GM12874 (cell line): ENCODE results near the gene SCAPER.

Experiments
- CTCF ChIP-seq: IDR thresholded peaks from 2 replicates; pipeline ENCODE4 v1.5.1; 2011; ENCODE audit warnings: low read depth, mild to moderate bottlenecking, control low read depth, low read length, moderate library complexity; ENCODE audit not compliant: insufficient read depth

Gene SCAPER

GRCh38 chr15:76483752-76484151 is 421.4 kb downstream of the SCAPER start:
- TF ChIP-seq CTCF: no peak

GRCh38 chr15:76483018-76483417 is 422.1 kb downstream of the SCAPER start:
- TF ChIP-seq CTCF: no peak

GRCh38 chr15:76480267-76480666 is 424.9 kb downstream of the SCAPER start:
- no peak for TF ChIP-seq CTCF

DNA sequence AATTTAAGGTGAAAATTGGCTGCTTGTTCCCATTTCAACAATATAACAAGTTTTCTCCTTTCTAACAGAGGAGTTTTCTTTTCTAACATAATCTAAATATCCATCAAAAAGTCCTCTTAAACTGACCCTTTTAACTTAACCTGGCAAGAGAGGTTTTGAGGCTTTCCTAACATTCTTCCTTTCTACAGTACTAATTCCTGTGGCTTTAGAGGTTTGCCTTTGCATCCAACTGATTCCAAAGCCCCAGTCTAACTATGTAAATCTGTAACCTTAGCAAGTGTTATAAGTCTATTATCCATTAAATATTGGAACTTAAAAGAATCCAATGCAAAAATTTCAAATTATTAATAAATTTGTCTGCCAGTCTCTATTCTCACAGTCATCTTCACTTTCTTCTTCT is 434.4 kb downstream of the SCAPER start:
- TF ChIP-seq CTCF: no peak

DNA sequence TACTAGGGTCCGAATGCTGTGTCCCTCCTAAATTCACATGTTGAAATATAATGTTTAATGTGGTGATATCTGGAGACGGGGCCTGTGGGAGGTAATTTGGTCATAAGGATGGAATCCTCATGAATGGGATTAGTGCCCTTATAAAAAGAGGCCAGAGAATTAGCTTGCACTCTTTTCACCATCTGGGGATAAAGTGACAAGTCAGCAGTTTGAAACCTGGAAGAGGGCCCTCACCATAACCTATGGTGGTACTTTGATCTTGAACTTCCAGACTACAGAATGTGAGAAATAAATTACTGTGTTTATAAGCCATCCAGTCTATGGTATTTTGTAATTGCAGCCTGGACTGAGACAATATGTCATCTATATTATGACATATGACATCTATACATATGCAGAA is 436.4 kb downstream of the SCAPER start:
- TF ChIP-seq CTCF: no peak

- no peak for TF ChIP-seq CTCF
These were observed 438.0 kb downstream of the SCAPER start for GRCh38 chr15:76467136-76467535.

- no peak for TF ChIP-seq CTCF
These were observed 439.4 kb downstream of the SCAPER start for GRCh38 chr15:76465728-76466127.

DNA sequence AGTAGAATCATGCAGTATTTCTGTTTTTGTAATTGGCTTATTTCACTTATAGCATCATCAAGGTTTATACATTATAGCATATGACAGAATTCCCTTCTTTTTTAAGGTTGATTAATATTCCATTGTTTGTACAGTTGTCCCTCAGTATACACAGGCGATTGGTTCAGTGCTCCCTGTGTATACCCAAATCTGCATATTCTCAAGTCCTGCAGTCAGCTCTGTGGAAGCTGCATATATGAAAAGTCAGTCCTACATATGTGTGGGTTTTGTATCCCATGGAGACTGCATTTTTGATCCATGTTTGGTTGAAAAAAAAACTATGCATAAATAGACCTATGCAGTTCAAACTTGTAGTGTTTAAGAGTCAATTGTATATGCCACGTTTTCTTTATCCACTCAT is 440.9 kb downstream of the SCAPER start:
- no peak for TF ChIP-seq CTCF
